K562 (cell line): ENCODE measurements around the gene SLCO1A2. TPM values are rescaled to one million over a fixed set of nuclear protein-coding genes. Genes with fewer than 3 reads are reported as not detected.

Experiments used
- ATAC-seq: fragments of 200-7000 bp; cut with Tn5 transposase; 3 replicates; pipeline ENCODE4 v1.9.1; 2020; ENCODE audit warnings: moderate library complexity
- BruUV-seq: library from RNA; stranded (reverse); fragments of 400-500 nt; replicated peaks from 2 replicates; lab custom pipeline; 2021; lab: Mats Ljungman, UMichigan
- CTCF ChIA-PET: fragments of 300-600 bp; formaldehyde crosslinking; extraction: SDS; loops from one replicate; lab custom pipeline; 2021; ENCODE audit warnings: low intra/inter-chr PET ratio; lab: Yijun Ruan, JAX
- POLR2A ChIA-PET: fragments of 300-600, 350-650 bp; sonication (Branson Sonifier 250); formaldehyde crosslinking; extraction: SDS; loops from one replicate; lab custom pipeline; 2021; ENCODE audit warnings: antibody characterized with exemption, inconsistent platforms; lab: Yijun Ruan, JAX
- DNase-seq, 4 experiments: peaks; one replicate each; pipeline versions ENCODE4 v3.0.0 to v3.0.0-alpha.2; 2011 to 2018; ENCODE audit warnings: low spot score in 3 of 4, mixed read lengths in 3 of 4; ENCODE audit errors: extremely low read depth in 1 of 4
- FAIRE-seq: peaks from 2 replicates; lab custom pipeline; 2011; peaks lifted over from hg19 to GRCh38; lab: Jason Lieb, UNC
- H2AFZ ChIP-seq: 2 replicates; pipeline ENCODE4 v1.6.0; 2011; ENCODE audit warnings: low read depth, low read length, control low read depth, inconsistent platforms
- H3K27ac ChIP-seq: fragments of 200-600 bp; 3 replicates; pipeline ENCODE4 v1.8.0; 2011; ENCODE audit warnings: low read depth, mild to moderate bottlenecking, control low read depth, inconsistent platforms, low read length, moderate library complexity, mixed read lengths; ENCODE audit errors: extremely low read depth
- H3K27me3 ChIP-seq, 2 experiments: fragments of 300-600 bp in 1 of 2; 2 replicates in 1 of 2; 3 replicates in 1 of 2; pipeline versions ENCODE4 v1.6.0 to v1.8.0; 2011; ENCODE audit warnings: inconsistent platforms in 2 of 2, low read length in 2 of 2, mild to moderate bottlenecking in 1 of 2, mixed read lengths in 1 of 2, moderate library complexity in 1 of 2; ENCODE audit not compliant: control insufficient read depth in 2 of 2, insufficient read depth in 2 of 2
- H3K36me3 ChIP-seq: fragments of 300-600 bp; 3 replicates; pipeline ENCODE4 v1.8.0; 2011; ENCODE audit warnings: mild to moderate bottlenecking, low read length, inconsistent platforms; ENCODE audit not compliant: control insufficient read depth, insufficient read depth
- H3K4me1 ChIP-seq, 2 experiments: fragments of 200-600 bp in 1 of 2; replicated peaks in 1 of 2; 2 replicates in 1 of 2; 3 replicates in 1 of 2; pipeline versions ENCODE4 v1.5.1 to v1.8.0; 2011; ENCODE audit warnings: inconsistent platforms in 2 of 2, low read length in 2 of 2, mild to moderate bottlenecking in 1 of 2, mixed read lengths in 1 of 2, moderate library complexity in 1 of 2; ENCODE audit not compliant: control insufficient read depth in 2 of 2, insufficient read depth in 2 of 2
- H3K4me2 ChIP-seq: 2 replicates; pipeline ENCODE4 v1.6.1; 2011; ENCODE audit warnings: low read length, control low read depth, inconsistent platforms, mixed read lengths; ENCODE audit not compliant: insufficient read depth
- H3K4me3 ChIP-seq: fragments of 200-600 bp; sonication (generic), shearing (Covaris generic); 2 replicates; pipeline ENCODE4 v1.5.1; 2016; ENCODE audit warnings: control low read depth, inconsistent platforms
- H3K79me2 ChIP-seq: fragments of 200-600 bp; 3 replicates; pipeline ENCODE4 v1.8.0; 2011; ENCODE audit warnings: low read length, inconsistent platforms; ENCODE audit not compliant: control insufficient read depth, insufficient read depth
- H3K9ac ChIP-seq, 2 experiments: 2 replicates each; pipeline versions ENCODE4 v1.6.0 to v1.6.1; 2011; ENCODE audit warnings: low read depth in 2 of 2, low read length in 2 of 2, control low read depth in 1 of 2, inconsistent platforms in 1 of 2, mild to moderate bottlenecking in 1 of 2, mixed read lengths in 1 of 2; ENCODE audit not compliant: insufficient read depth in 1 of 2
- H3K9me1 ChIP-seq: one replicate; pipeline ENCODE4 v1.6.0; 2011; ENCODE audit warnings: inconsistent platforms, mild to moderate bottlenecking, low read length, moderate library complexity; ENCODE audit not compliant: control insufficient read depth, insufficient read depth
- H3K9me3 ChIP-seq: replicated peaks from 2 replicates; pipeline ENCODE4 v1.5.1; 2011; ENCODE audit warnings: low read depth, low read length, inconsistent platforms; ENCODE audit not compliant: control insufficient read depth, insufficient read depth
- H4K20me1 ChIP-seq: replicated peaks from 2 replicates; pipeline ENCODE4 v1.6.1; 2011; ENCODE audit warnings: low read length, inconsistent platforms, mixed read lengths; ENCODE audit not compliant: control insufficient read depth, insufficient read depth
- AFF4 ChIP-seq: sonication (generic); formaldehyde crosslinking; IDR thresholded peaks from 2 replicates; pipeline ENCODE4 v1.8.0; 2023; ENCODE audit warnings: mild to moderate bottlenecking, missing genetic modification reagents
- ARID4B ChIP-seq: sonication (generic); formaldehyde crosslinking; IDR thresholded peaks from 2 replicates; pipeline ENCODE4 v1.8.0; 2022; ENCODE audit warnings: mild to moderate bottlenecking, missing genetic modification reagents
- CXXC5 ChIP-seq: fragments of 250-450 bp; sonication (Bioruptor Pico); IDR thresholded peaks from 2 replicates; pipeline ENCODE4 v1.8.0; 2022; ENCODE audit warnings: inconsistent platforms, mild to moderate bottlenecking, moderate library complexity
- DMBX1 ChIP-seq: fragments of 250-450 bp; sonication (Bioruptor Pico); IDR thresholded peaks from 2 replicates; pipeline ENCODE4 v1.8.0; 2022; ENCODE audit warnings: inconsistent platforms, mild to moderate bottlenecking, moderate library complexity, borderline replicate concordance
- FOXJ2 ChIP-seq: fragments of 200-800 bp; sonication (Bioruptor generic); IDR thresholded peaks from 2 replicates; pipeline ENCODE4 v1.6.1; 2016; ENCODE audit warnings: missing genetic modification characterization, missing compliant biosample characterization
- IRF1 ChIP-seq: sonication (generic); formaldehyde crosslinking; IDR thresholded peaks from 2 replicates; pipeline ENCODE4 v1.8.0; 2022; ENCODE audit warnings: missing genetic modification reagents, mild to moderate bottlenecking, borderline replicate concordance
- LARP7 ChIP-seq: fragments of 450-650 bp; IDR thresholded peaks from 2 replicates; pipeline ENCODE4 v1.6.1; 2016
- SMAD1 ChIP-seq: fragments of 150-350 bp; IDR thresholded peaks from 2 replicates; pipeline ENCODE4 v1.6.1; 2014; ENCODE audit warnings: low read length, low read depth; ENCODE audit not compliant: partially characterized antibody
- SREBF2 ChIP-seq: sonication (generic); formaldehyde crosslinking; IDR thresholded peaks from 2 replicates; pipeline ENCODE4 v1.4.0; 2020; ENCODE audit warnings: mild to moderate bottlenecking, missing genetic modification reagents
- ZNF639 ChIP-seq, 2 experiments: fragments of 200-800 bp in 1 of 2; sonication (Bioruptor generic) in 1 of 2; sonication (generic) in 1 of 2; formaldehyde crosslinking in 1 of 2; IDR thresholded peaks in 1 of 2; conservative IDR thresholded peaks in 1 of 2; 2 replicates each; pipeline versions ENCODE4 v1.5.0 to v1.6.1; 2016 to 2020; ENCODE audit warnings: missing compliant biosample characterization in 1 of 2, missing genetic modification characterization in 1 of 2, missing genetic modification reagents in 1 of 2
- WGBS: fragments of 100-300 bp; shearing (Covaris generic); methylation state at CpG from one replicate; pipeline ENCODE4 v1.1.6; 2016; ENCODE audit warnings: low coverage, mixed read lengths; ENCODE audit not compliant: insufficient coverage; ENCODE audit errors: missing lambda C conversion rate; 5-methylcytosine and 5-hydroxymethylcytosine counted together
- in situ Hi-C: fragments of 300-500 bp; cut with MboI; formaldehyde crosslinking; loops from 4 replicates; pipeline ENCODE4 v1.15.0; 2018; ENCODE audit warnings: inconsistent platforms, mixed read lengths
- intact Hi-C: fragments of 100-400 bp; cut with micrococcal nuclease; formaldehyde crosslinking; loops from 2 replicates; pipeline ENCODE4 v1.14.2; 2022
- polyA plus RNA-seq, 8 experiments: library from polyadenylated mRNA; depleted of rRNA in 4 of 8; stranded (reverse) in 5 of 8; unstranded in 3 of 8; fragments of >200 nt; fragmentation: Nextera tagmentation in 2 of 8; fragmentation: Illumina TruSeq in 1 of 8; extraction: Ambion mirVana in 2 of 8; extraction: Trizol in 1 of 8; gene quantifications; 2 replicates each; pipeline versions ENCODE4 v1.2.1 to v1.2.3, GENCODE V29; 2011 to 2014; ENCODE audit warnings: inconsistent platforms in 1 of 8, missing spikeins in 1 of 8
- total RNA-seq, 7 experiments: library from RNA; depleted of rRNA in 6 of 7; stranded (reverse); fragments of >200 nt in 6 of 7; fragmentation: Illumina TruSeq in 2 of 7; extraction: Trizol in 2 of 7; gene quantifications; 2 replicates each; pipeline versions ENCODE4 v1.2.1 to v1.2.3, GENCODE V29; 2011 to 2021; ENCODE audit warnings: low replicate concordance in 1 of 7

The SLCO1A2 gene
- total and polyA plus RNA-seq, 9 of the 15 experiments (the other 6 are each of a cell fraction or from before 2014, with no cell fraction given): 1.2 to 4.4 (median 2.6) TPM

GRCh38 chr12:21328578-21328977 lies 6.1 kb downstream of the SLCO1A2 start (continued):
- TF ChIP-seq SREBF2: no peak
- TF ChIP-seq ZNF639 (CRISPR knock-in tag; conservative IDR thresholded peaks at IDR 0.05 in 1 of 2, IDR thresholded peaks at IDR 0.05 in 1 of 2): no peak
- TF ChIP-seq DMBX1 (CRISPR knock-in tag): no peak
- TF ChIP-seq, all 486 proteins: peak for 0

- Histone ChIP-seq H4K20me1 (no peaks in the 10 kb centered on the region), H2AFZ (no peak overlapping the region), H3K9ac (no peak overlapping the region), H3K9me3 (no peaks in the 10 kb centered on the region), H3K27me3 (no peaks in the 10 kb centered on the region), H3K79me2 (no peaks in the 10 kb centered on the region), H3K4me2 (no peak overlapping the region), H3K4me3 (no peak overlapping the region), H3K4me1 (no peaks in the 10 kb centered on the region), H3K27ac (no peak overlapping the region), H3K36me3 (no peaks in the 10 kb centered on the region), H3K9me1 (no peaks in the 10 kb centered on the region)
- intact Hi-C loops (no loop called here), in situ Hi-C loops (no loop called here)
- 0% methylated on average over 1 of the region's 1 CpG for WGBS
- no TSS peak for BruUV-seq
- ChIA-PET POLR2A (no interaction called here), CTCF (no interaction called here)
- ATAC-seq (no peak), FAIRE-seq (no peak), DNase-seq (no peak)
- no peak for TF ChIP-seq LARP7
- no peak for TF ChIP-seq CXXC5 (CRISPR knock-in tag)
- no peak for TF ChIP-seq SMAD1
- no peak for TF ChIP-seq ARID4B (CRISPR knock-in tag)
- no peak for TF ChIP-seq FOXJ2
- TF ChIP-seq AFF4: no peak
- no peak for TF ChIP-seq IRF1 (CRISPR knock-in tag)
These were observed 10.2 kb downstream of the SLCO1A2 start for GRCh38 chr12:21324551-21324950.
